ENCODE data around the gene MRGPRX4.

DNA sequence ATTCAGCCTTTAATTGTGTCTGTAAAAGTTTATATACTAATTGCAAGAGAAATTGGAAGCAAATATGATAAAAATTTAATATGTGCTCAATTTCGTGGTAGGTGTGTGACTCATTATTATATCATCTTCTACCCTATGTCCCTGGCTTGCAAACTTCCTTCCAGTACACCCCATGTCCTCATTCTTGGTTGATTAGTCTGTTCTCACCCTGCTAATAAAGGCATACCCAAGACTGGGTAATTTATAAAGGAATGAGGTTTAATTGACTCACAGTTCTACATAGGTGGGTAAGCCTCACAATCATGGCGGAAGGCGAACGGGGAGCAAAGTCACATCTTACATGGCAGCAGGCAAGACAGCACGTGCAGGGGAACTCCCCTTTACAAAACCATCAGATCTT, 28.4 kb upstream of the MRGPRX4 start:
- no peak for TF ChIP-seq EZH2phosphoT487 (IDR thresholded peaks at IDR 0.05)
- TF ChIP-seq, protein P1, sequence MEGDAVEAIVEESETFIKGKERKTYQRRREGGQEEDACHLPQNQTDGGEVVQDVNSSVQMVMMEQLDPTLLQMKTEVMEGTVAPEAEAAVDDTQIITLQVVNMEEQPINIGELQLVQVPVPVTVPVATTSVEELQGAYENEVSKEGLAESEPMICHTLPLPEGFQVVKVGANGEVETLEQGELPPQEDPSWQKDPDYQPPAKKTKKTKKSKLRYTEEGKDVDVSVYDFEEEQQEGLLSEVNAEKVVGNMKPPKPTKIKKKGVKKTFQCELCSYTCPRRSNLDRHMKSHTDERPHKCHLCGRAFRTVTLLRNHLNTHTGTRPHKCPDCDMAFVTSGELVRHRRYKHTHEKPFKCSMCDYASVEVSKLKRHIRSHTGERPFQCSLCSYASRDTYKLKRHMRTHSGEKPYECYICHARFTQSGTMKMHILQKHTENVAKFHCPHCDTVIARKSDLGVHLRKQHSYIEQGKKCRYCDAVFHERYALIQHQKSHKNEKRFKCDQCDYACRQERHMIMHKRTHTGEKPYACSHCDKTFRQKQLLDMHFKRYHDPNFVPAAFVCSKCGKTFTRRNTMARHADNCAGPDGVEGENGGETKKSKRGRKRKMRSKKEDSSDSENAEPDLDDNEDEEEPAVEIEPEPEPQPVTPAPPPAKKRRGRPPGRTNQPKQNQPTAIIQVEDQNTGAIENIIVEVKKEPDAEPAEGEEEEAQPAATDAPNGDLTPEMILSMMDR (IDR thresholded peaks at IDR 0.05) = no peak

All from neural progenitor cell (in vitro differentiated cells).